K562 (cell line): ENCODE data around the gene OR12D3. TPM values are rescaled to one million over a fixed set of nuclear protein-coding genes. Genes with fewer than 3 reads are reported as not detected.

Experiments used
- BRD4 ChIP-seq: fragments of 200-600 bp; sonication (generic); IDR thresholded peaks from 2 replicates; pipeline ENCODE4 v1.6.1; 2017; ENCODE audit warnings: inconsistent platforms
- ELF1 ChIP-seq: fragments of 200-800 bp; sonication (Bioruptor generic); IDR thresholded peaks from 2 replicates; pipeline ENCODE4 v1.6.1; 2016; ENCODE audit warnings: missing genetic modification characterization, missing compliant biosample characterization
- FOXJ3 ChIP-seq: sonication (generic); formaldehyde crosslinking; IDR thresholded peaks from 2 replicates; pipeline ENCODE4 v1.4.0; 2020; ENCODE audit warnings: mild to moderate bottlenecking, missing genetic modification reagents
- GATAD2B ChIP-seq: fragments of 450-650 bp; IDR thresholded peaks from 2 replicates; pipeline ENCODE4 v1.6.1; 2017; ENCODE audit warnings: mild to moderate bottlenecking, borderline replicate concordance
- KDM1A ChIP-seq, 2 experiments: fragments of 450-650 bp; IDR thresholded peaks; 2 replicates each; pipeline ENCODE4 v1.6.1; 2016; ENCODE audit warnings: mild to moderate bottlenecking in 2 of 2
- NFE2 ChIP-seq: IDR thresholded peaks from 2 replicates; pipeline ENCODE4 v1.6.1; 2014; ENCODE audit warnings: antibody characterized with exemption, low read depth
- RBM22 ChIP-seq: fragments of 200-400 bp; formaldehyde crosslinking; IDR thresholded peaks from 2 replicates; pipeline ENCODE4 v1.6.1; 2018; ENCODE audit warnings: low read length, low read depth; ENCODE audit not compliant: poor library complexity, severe bottlenecking
- RFX1 ChIP-seq: fragments of 450-650 bp; IDR thresholded peaks from 2 replicates; pipeline ENCODE4 v1.6.1; 2016; ENCODE audit warnings: mild to moderate bottlenecking, moderate library complexity
- ZEB2 ChIP-seq: fragments of 450-650 bp; IDR thresholded peaks from 2 replicates; pipeline ENCODE4 v1.6.1; 2016
- ZNF124 ChIP-seq: sonication (generic); formaldehyde crosslinking; IDR thresholded peaks from 2 replicates; pipeline ENCODE4 v1.8.1; 2022; ENCODE audit warnings: missing genetic modification reagents
- ZNF41 ChIP-seq: fragments of 250-450 bp; sonication (Bioruptor Pico); conservative IDR thresholded peaks from 2 replicates; pipeline ENCODE4 v1.4.0; 2020; ENCODE audit warnings: mild to moderate bottlenecking
- ZNF507 ChIP-seq: conservative IDR thresholded peaks from 2 replicates; pipeline ENCODE4 v1.6.1; 2017; ENCODE audit warnings: missing genetic modification characterization, missing compliant biosample characterization
- ZNF512 ChIP-seq: IDR thresholded peaks from 2 replicates; pipeline ENCODE4 v1.6.1; 2016; ENCODE audit warnings: missing genetic modification characterization, missing compliant biosample characterization
- ZNF696 ChIP-seq: fragments of 250-450 bp; sonication (Bioruptor Pico); conservative IDR thresholded peaks from 2 replicates; pipeline ENCODE4 v1.4.0; 2020; ENCODE audit warnings: mild to moderate bottlenecking, moderate library complexity
- polyA plus RNA-seq, 8 experiments: library from polyadenylated mRNA; depleted of rRNA in 4 of 8; stranded (reverse) in 5 of 8; unstranded in 3 of 8; fragments of >200 nt; fragmentation: Nextera tagmentation in 2 of 8; fragmentation: Illumina TruSeq in 1 of 8; extraction: Ambion mirVana in 2 of 8; extraction: Trizol in 1 of 8; gene quantifications; 2 replicates each; pipeline versions ENCODE4 v1.2.1 to v1.2.3, GENCODE V29; 2011 to 2014; ENCODE audit warnings: inconsistent platforms in 1 of 8, missing spikeins in 1 of 8
- total RNA-seq, 7 experiments: library from RNA; depleted of rRNA in 6 of 7; stranded (reverse); fragments of >200 nt in 6 of 7; fragmentation: Illumina TruSeq in 2 of 7; extraction: Trizol in 2 of 7; gene quantifications; 2 replicates each; pipeline versions ENCODE4 v1.2.1 to v1.2.3, GENCODE V29; 2011 to 2021; ENCODE audit warnings: low replicate concordance in 1 of 7
- TF ChIP-seq, protein P1 (sequence below), 2 experiments: fragments of 450-650 bp; formaldehyde crosslinking in 1 of 2; IDR thresholded peaks; 2 replicates each; pipeline versions ENCODE4 v1.4.0 to v1.6.1; 2014 to 2020; ENCODE audit warnings: mild to moderate bottlenecking in 2 of 2, borderline replicate concordance in 1 of 2, low read depth in 1 of 2

Gene OR12D3
- total and polyA plus RNA-seq, 9 of the 15 experiments (the other 6 are each of a cell fraction or from before 2014, with no cell fraction given): not detected

GRCh38 chr6:29388533-29388932 is 13.4 kb upstream of the OR12D3 start (continued):
- TF ChIP-seq, protein P1, sequence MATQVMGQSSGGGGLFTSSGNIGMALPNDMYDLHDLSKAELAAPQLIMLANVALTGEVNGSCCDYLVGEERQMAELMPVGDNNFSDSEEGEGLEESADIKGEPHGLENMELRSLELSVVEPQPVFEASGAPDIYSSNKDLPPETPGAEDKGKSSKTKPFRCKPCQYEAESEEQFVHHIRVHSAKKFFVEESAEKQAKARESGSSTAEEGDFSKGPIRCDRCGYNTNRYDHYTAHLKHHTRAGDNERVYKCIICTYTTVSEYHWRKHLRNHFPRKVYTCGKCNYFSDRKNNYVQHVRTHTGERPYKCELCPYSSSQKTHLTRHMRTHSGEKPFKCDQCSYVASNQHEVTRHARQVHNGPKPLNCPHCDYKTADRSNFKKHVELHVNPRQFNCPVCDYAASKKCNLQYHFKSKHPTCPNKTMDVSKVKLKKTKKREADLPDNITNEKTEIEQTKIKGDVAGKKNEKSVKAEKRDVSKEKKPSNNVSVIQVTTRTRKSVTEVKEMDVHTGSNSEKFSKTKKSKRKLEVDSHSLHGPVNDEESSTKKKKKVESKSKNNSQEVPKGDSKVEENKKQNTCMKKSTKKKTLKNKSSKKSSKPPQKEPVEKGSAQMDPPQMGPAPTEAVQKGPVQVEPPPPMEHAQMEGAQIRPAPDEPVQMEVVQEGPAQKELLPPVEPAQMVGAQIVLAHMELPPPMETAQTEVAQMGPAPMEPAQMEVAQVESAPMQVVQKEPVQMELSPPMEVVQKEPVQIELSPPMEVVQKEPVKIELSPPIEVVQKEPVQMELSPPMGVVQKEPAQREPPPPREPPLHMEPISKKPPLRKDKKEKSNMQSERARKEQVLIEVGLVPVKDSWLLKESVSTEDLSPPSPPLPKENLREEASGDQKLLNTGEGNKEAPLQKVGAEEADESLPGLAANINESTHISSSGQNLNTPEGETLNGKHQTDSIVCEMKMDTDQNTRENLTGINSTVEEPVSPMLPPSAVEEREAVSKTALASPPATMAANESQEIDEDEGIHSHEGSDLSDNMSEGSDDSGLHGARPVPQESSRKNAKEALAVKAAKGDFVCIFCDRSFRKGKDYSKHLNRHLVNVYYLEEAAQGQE (IDR thresholded peaks at IDR 0.05; ENCODE audit: borderline replicate concordance): no peak
- TF ChIP-seq, protein P1 (CRISPR knock-in tag; IDR thresholded peaks at IDR 0.05; ENCODE audit: low read depth): no peak
- TF ChIP-seq NFE2 (no peak), BRD4 (no peak), ZNF41 (CRISPR knock-in tag) (no peak), GATAD2B (no peak), ZNF696 (CRISPR knock-in tag) (no peak), ZNF512 (no peak), FOXJ3 (CRISPR knock-in tag) (no peak), ELF1 (tag) (no peak), RFX1 (no peak), RBM22 (no peak), ZNF124 (no peak), KDM1A (IDR thresholded peaks at IDR 0.05) (no peak), ZNF507 (tag) (no peak), ZEB2 (no peak)
- TF ChIP-seq, all 486 proteins: peak for 0
